Fibroblast of skin of right quadriceps (primary cell): ENCODE results near the gene DOK4.
A peak's percentile ranks its signal among the peaks of the same experiment; 100 is the strongest.
"Not testable (repeated sequence)": the region's sequence is repeated elsewhere in the genome, so short reads cannot be mapped to it uniquely, and the experiment has no call there.

Experiments
- DNase-seq: peaks from one replicate; pipeline ENCODE4 v3.0.0-alpha.2; 2013

The DOK4 gene

GRCh38 chr16:57500578-57501111 is 14.4 kb upstream of the DOK4 start:
- DNase-seq: no peak

GRCh38 chr16:57499941-57500340 is 13.6 kb upstream of the DOK4 start:
- not testable (repeated sequence) for DNase-seq

GRCh38 chr16:57498031-57498430 is 11.7 kb upstream of the DOK4 start:
- no peak for DNase-seq

GRCh38 chr16:57497121-57497520 is 10.8 kb upstream of the DOK4 start:
- DNase-seq: no peak

- DNase-seq: no peak
Measured at GRCh38 chr16:57493767-57494166, 7.5 kb upstream of the DOK4 start.

GRCh38 chr16:57489229-57489628 is 2.9 kb upstream of the DOK4 start:
- no peak for DNase-seq

- DNase-seq: no peak
Measured at GRCh38 chr16:57486858-57487834, 853 bp upstream of the DOK4 start.

- DNase-seq: no peak
Measured at GRCh38 chr16:57485091-57485915, 990 bp downstream of the DOK4 start.

- no peak for DNase-seq
Measured at GRCh38 chr16:57484515-57485005, 1.7 kb downstream of the DOK4 start.

GRCh38 chr16:57483725-57484514 is 2.4 kb downstream of the DOK4 start:
- no peak for DNase-seq

GRCh38 chr16:57482845-57483545 is 3.3 kb downstream of the DOK4 start:
- DNase-seq: no peak

GRCh38 chr16:57481421-57481820 is 4.9 kb downstream of the DOK4 start:
- no peak for DNase-seq

GRCh38 chr16:57480754-57481230 is 5.5 kb downstream of the DOK4 start:
- DNase-seq: no peak

- no peak for DNase-seq
Measured at GRCh38 chr16:57479976-57480753, 6.1 kb downstream of the DOK4 start.

GRCh38 chr16:57479205-57479975 is 6.9 kb downstream of the DOK4 start:
- DNase-seq: peak; percentile 74

- DNase-seq: no peak
Measured at GRCh38 chr16:57478396-57479204, 7.7 kb downstream of the DOK4 start.

GRCh38 chr16:57477531-57478202 is 8.6 kb downstream of the DOK4 start:
- DNase-seq: no peak
